GM19351 (cell line): ENCODE results near the gene MNX1.

Experiments used
- ATAC-seq: cut with Tn5 transposase; IDR thresholded peaks from one replicate; pipeline ENCODE4 v1.9.1; 2021; ENCODE audit warnings: mild to moderate bottlenecking, moderate library complexity; ENCODE audit not compliant: unreplicated experiment

MNX1 gene

GRCh38 chr7:157016352-157017041 is 6.0 kb upstream of the MNX1 start:
- ATAC-seq: peak; percentile 73

GRCh38 chr7:157016024-157016351 is 5.5 kb upstream of the MNX1 start:
- peak; percentile 4 for ATAC-seq

- ATAC-seq: no peak
Measured at GRCh38 chr7:157014635-157015555, 4.4 kb upstream of the MNX1 start.

GRCh38 chr7:157013602-157014549 is 3.4 kb upstream of the MNX1 start:
- ATAC-seq: no peak

- ATAC-seq: no peak
Measured at GRCh38 chr7:157013101-157013500, 2.6 kb upstream of the MNX1 start.

- ATAC-seq: no peak
Measured at GRCh38 chr7:157012113-157012547, 1.7 kb upstream of the MNX1 start.

- no peak for ATAC-seq
Measured at GRCh38 chr7:157011333-157012112, 1.1 kb upstream of the MNX1 start.

- ATAC-seq: peak; percentile 18
Measured at GRCh38 chr7:157009778-157010587, 480 bp downstream of the MNX1 start.

GRCh38 chr7:157009170-157009777 is 1.2 kb downstream of the MNX1 start:
- ATAC-seq: no peak

- no peak for ATAC-seq
Measured at GRCh38 chr7:157008206-157009169, 2.0 kb downstream of the MNX1 start.

GRCh38 chr7:157007470-157008066 is 2.9 kb downstream of the MNX1 start:
- no peak for ATAC-seq

- no peak for ATAC-seq
Measured at GRCh38 chr7:157006829-157007469, 3.5 kb downstream of the MNX1 start.

- no peak for ATAC-seq
Measured at GRCh38 chr7:157006205-157006747, 4.2 kb downstream of the MNX1 start.

GRCh38 chr7:157005456-157006204 is 4.8 kb downstream of the MNX1 start:
- ATAC-seq: no peak

GRCh38 chr7:157004521-157005455 is 5.7 kb downstream of the MNX1 start:
- ATAC-seq: no peak
